Vagina (tissue), 2 donors: Measurements from ENCODE around the gene TAS2R14.

Source experiments
- POLR2A ChIP-seq, 2 donors: fragments of 450-650 bp; IDR thresholded peaks; one replicate each; pipeline ENCODE4 v1.6.1; 2017; ENCODE audit warnings: antibody characterized with exemption in 2 of 2, mild to moderate bottlenecking in 2 of 2, moderate library complexity in 2 of 2
- TF ChIP-seq, protein P1 (sequence below), 3 experiments: fragments of 450-650 bp in 2 of 3; fragments of 200-600 bp in 1 of 3; sonication (generic) in 1 of 3; IDR thresholded peaks; one replicate each; pipeline ENCODE4 v1.5.1; 2017 to 2019; ENCODE audit warnings: antibody characterized with exemption in 3 of 3, mild to moderate bottlenecking in 2 of 3, moderate library complexity in 2 of 3

DNA sequence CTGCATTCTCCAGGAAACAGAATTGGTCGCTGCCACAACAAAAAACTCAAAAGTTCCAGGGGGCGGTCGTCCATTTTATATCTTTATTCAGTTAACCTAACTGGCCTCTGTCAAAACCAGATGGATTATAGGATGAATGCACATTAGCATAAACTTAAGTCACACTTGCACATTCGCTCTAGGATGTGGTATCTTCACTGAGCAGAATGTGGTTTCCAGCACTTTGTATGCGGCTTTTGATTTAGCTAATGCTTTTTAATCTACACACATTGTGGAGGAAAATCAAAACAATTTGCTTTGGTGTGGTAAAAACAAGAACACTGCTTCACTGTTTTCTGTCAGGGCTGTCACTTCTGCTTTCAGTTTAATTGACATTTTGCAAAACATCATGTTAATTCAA, 43.2 kb upstream of the TAS2R14 start:
- TF ChIP-seq, protein P1, sequence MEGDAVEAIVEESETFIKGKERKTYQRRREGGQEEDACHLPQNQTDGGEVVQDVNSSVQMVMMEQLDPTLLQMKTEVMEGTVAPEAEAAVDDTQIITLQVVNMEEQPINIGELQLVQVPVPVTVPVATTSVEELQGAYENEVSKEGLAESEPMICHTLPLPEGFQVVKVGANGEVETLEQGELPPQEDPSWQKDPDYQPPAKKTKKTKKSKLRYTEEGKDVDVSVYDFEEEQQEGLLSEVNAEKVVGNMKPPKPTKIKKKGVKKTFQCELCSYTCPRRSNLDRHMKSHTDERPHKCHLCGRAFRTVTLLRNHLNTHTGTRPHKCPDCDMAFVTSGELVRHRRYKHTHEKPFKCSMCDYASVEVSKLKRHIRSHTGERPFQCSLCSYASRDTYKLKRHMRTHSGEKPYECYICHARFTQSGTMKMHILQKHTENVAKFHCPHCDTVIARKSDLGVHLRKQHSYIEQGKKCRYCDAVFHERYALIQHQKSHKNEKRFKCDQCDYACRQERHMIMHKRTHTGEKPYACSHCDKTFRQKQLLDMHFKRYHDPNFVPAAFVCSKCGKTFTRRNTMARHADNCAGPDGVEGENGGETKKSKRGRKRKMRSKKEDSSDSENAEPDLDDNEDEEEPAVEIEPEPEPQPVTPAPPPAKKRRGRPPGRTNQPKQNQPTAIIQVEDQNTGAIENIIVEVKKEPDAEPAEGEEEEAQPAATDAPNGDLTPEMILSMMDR (IDR thresholded peaks at IDR 0.05), result no peak
- TF ChIP-seq POLR2A (IDR thresholded peaks at IDR 0.05), result no peak
